ENCODE measurements around the gene KLHL40. TPM values are rescaled to one million over a fixed set of nuclear protein-coding genes. Genes with fewer than 3 reads are reported as not detected.

Gene KLHL40
- total RNA-seq, 1 donor from 2014 or later: not detected

GRCh38 chr3:42674146-42674545, 11.2 kb upstream of the KLHL40 start:
- H3K9me3 ChIP-seq (ENCODE audit: insufficient read depth, low read depth, low read length): peaks cover 10% of the 10 kb centered on the region
- H3K4me1 Mint-ChIP-seq (ENCODE audit: low read depth, unreplicated experiment): no peaks in the 10 kb centered on the region
- H3K9ac ChIP-seq (ENCODE audit: low read length): no peak overlapping the region
- no peaks in the 10 kb centered on the region for H3K27me3 ChIP-seq (ENCODE audit: insufficient read depth, low read length)
- no peak overlapping the region for H3K27ac Mint-ChIP-seq (ENCODE audit: unreplicated experiment)
- FAIRE-seq (no peak), DNase-seq (ENCODE audit: low read depth) (no peak)
- no peaks in the 10 kb centered on the region for H3K4me1 ChIP-seq (ENCODE audit: insufficient read depth, low read length)
- H2AFZ ChIP-seq (ENCODE audit: low read depth, low read length): no peak overlapping the region
- H3K27ac ChIP-seq (ENCODE audit: low read depth, low read length): no peak overlapping the region
- no peak overlapping the region for H3K4me2 ChIP-seq (ENCODE audit: low read length)
- H3K36me3 Mint-ChIP-seq (ENCODE audit: low read depth, unreplicated experiment): peaks cover 1% of the 10 kb centered on the region
- no peak overlapping the region for H3K4me3 ChIP-seq (ENCODE audit: insufficient read depth, low read depth, low read length)
- no peaks in the 10 kb centered on the region for H4K20me1 ChIP-seq (ENCODE audit: insufficient read depth, low read length)
- H3K79me2 ChIP-seq (ENCODE audit: insufficient read depth, low read length): no peaks in the 10 kb centered on the region
- peaks cover 14% of the 10 kb centered on the region for H3K27me3 Mint-ChIP-seq (ENCODE audit: low read depth, unreplicated experiment)
- H3K9me3 Mint-ChIP-seq (ENCODE audit: unreplicated experiment): peaks cover 8% of the 10 kb centered on the region
- H3K4me3 Mint-ChIP-seq (ENCODE audit: unreplicated experiment): no peak overlapping the region
- H3K36me3 ChIP-seq (ENCODE audit: insufficient read depth, low read length): no peaks in the 10 kb centered on the region
- TF ChIP-seq EZH2 (IDR thresholded peaks at IDR 0.05; ENCODE audit: insufficient read depth, low read length) (no peak), CTCF (IDR thresholded peaks at IDR 0.05; ENCODE audit: insufficient read depth, low read depth, low read length) (no peak)

GRCh38 chr3:42675909-42676308, 9.4 kb upstream of the KLHL40 start:
- Mint-ChIP-seq H3K27me3 (ENCODE audit: low read depth, unreplicated experiment) (peaks cover 7% of the 10 kb centered on the region), H3K4me1 (ENCODE audit: low read depth, unreplicated experiment) (peaks cover 7% of the 10 kb centered on the region), H3K36me3 (ENCODE audit: low read depth, unreplicated experiment) (peaks cover 5% of the 10 kb centered on the region), H3K4me3 (ENCODE audit: unreplicated experiment) (no peak overlapping the region), H3K9me3 (ENCODE audit: unreplicated experiment) (peaks cover 12% of the 10 kb centered on the region), H3K27ac (ENCODE audit: unreplicated experiment) (no peak overlapping the region)
- Histone ChIP-seq H3K36me3 (ENCODE audit: insufficient read depth, low read length) (no peaks in the 10 kb centered on the region), H3K9ac (ENCODE audit: low read length) (no peak overlapping the region), H3K27ac (ENCODE audit: low read depth, low read length) (no peak overlapping the region), H2AFZ (ENCODE audit: low read depth, low read length) (no peak overlapping the region), H3K4me3 (ENCODE audit: insufficient read depth, low read depth, low read length) (no peak overlapping the region), H3K9me3 (ENCODE audit: insufficient read depth, low read depth, low read length) (peaks cover 7% of the 10 kb centered on the region), H3K27me3 (ENCODE audit: insufficient read depth, low read length) (no peaks in the 10 kb centered on the region), H3K4me1 (ENCODE audit: insufficient read depth, low read length) (peaks cover 6% of the 10 kb centered on the region), H3K4me2 (ENCODE audit: low read length) (no peak overlapping the region), H3K79me2 (ENCODE audit: insufficient read depth, low read length) (no peaks in the 10 kb centered on the region), H4K20me1 (ENCODE audit: insufficient read depth, low read length) (no peaks in the 10 kb centered on the region)
- no peak for DNase-seq (ENCODE audit: low read depth)
- TF ChIP-seq CTCF (IDR thresholded peaks at IDR 0.05; ENCODE audit: insufficient read depth, low read depth, low read length) (no peak), EZH2 (IDR thresholded peaks at IDR 0.05; ENCODE audit: insufficient read depth, low read length) (no peak)
- no peak for FAIRE-seq

GRCh38 chr3:42678447-42678846, 6.9 kb upstream of the KLHL40 start:
- Histone ChIP-seq H3K79me2 (ENCODE audit: insufficient read depth, low read length) (no peaks in the 10 kb centered on the region), H3K4me1 (ENCODE audit: insufficient read depth, low read length) (peaks cover 7% of the 10 kb centered on the region), H3K27ac (ENCODE audit: low read depth, low read length) (no peak overlapping the region), H3K9me3 (ENCODE audit: insufficient read depth, low read depth, low read length) (peaks cover 7% of the 10 kb centered on the region), H4K20me1 (ENCODE audit: insufficient read depth, low read length) (no peaks in the 10 kb centered on the region), H3K36me3 (ENCODE audit: insufficient read depth, low read length) (no peaks in the 10 kb centered on the region), H3K4me3 (ENCODE audit: insufficient read depth, low read depth, low read length) (no peak overlapping the region), H3K4me2 (ENCODE audit: low read length) (no peak overlapping the region), H3K27me3 (ENCODE audit: insufficient read depth, low read length) (no peaks in the 10 kb centered on the region), H2AFZ (ENCODE audit: low read depth, low read length) (no peak overlapping the region), H3K9ac (ENCODE audit: low read length) (no peak overlapping the region)
- TF ChIP-seq CTCF (IDR thresholded peaks at IDR 0.05; ENCODE audit: insufficient read depth, low read depth, low read length) (no peak), EZH2 (IDR thresholded peaks at IDR 0.05; ENCODE audit: insufficient read depth, low read length) (no peak)
- DNase-seq (ENCODE audit: low read depth) (no peak), FAIRE-seq (no peak)
- H3K9me3 Mint-ChIP-seq (ENCODE audit: unreplicated experiment): peaks cover 12% of the 10 kb centered on the region
- H3K4me3 Mint-ChIP-seq (ENCODE audit: unreplicated experiment): no peak overlapping the region
- H3K27ac Mint-ChIP-seq (ENCODE audit: unreplicated experiment): no peak overlapping the region
- peaks cover 5% of the 10 kb centered on the region for H3K36me3 Mint-ChIP-seq (ENCODE audit: low read depth, unreplicated experiment)
- H3K4me1 Mint-ChIP-seq (ENCODE audit: low read depth, unreplicated experiment): peaks cover 8% of the 10 kb centered on the region
- no peaks in the 10 kb centered on the region for H3K27me3 Mint-ChIP-seq (ENCODE audit: low read depth, unreplicated experiment)
